ENCODE data around the gene DHRSX.
"Not testable (repeated sequence)": the region's sequence is repeated elsewhere in the genome, so short reads cannot be mapped to it uniquely, and the experiment has no call there.

Gene DHRSX

GRCh38 chrX:2214138-2214823 lies 286.5 kb downstream of the DHRSX start:
- H3K4me1 ChIP-seq (ENCODE audit: control insufficient read depth, insufficient read depth, low read length); CTCF ChIA-PET; H3K9me3 ChIP-seq (ENCODE audit: control insufficient read depth, insufficient read depth, low read depth, low read length); H3K27ac ChIP-seq (ENCODE audit: extremely low read depth, low read depth, low read length); POLR2A ChIA-PET; H3K36me3 ChIP-seq (ENCODE audit: control insufficient read depth in 2 of 2, insufficient read depth in 1 of 2, low read length in 2 of 2); H3K4me3 ChIP-seq (ENCODE audit: low read depth, low read length): not testable (repeated sequence)
- TF ChIP-seq ZNF366 (tag by site-specific recombination; conservative IDR thresholded peaks at IDR 0.05), result peak; percentile 36; the same call in 1 of the 2 replicates
- TF ChIP-seq PRDM1 (tag by site-specific recombination; IDR thresholded peaks at IDR 0.05), result peak; percentile 75

GRCh38 chrX:2211667-2212066 lies 289.1 kb downstream of the DHRSX start:
- H3K36me3 ChIP-seq (ENCODE audit: control insufficient read depth in 2 of 2, insufficient read depth in 1 of 2, low read length in 2 of 2); H3K4me1 ChIP-seq (ENCODE audit: control insufficient read depth, insufficient read depth, low read length); H3K4me3 ChIP-seq (ENCODE audit: low read depth, low read length); CTCF ChIA-PET; POLR2A ChIA-PET; H3K27ac ChIP-seq (ENCODE audit: extremely low read depth, low read depth, low read length); H3K9me3 ChIP-seq (ENCODE audit: control insufficient read depth, insufficient read depth, low read depth, low read length): not testable (repeated sequence)

GRCh38 chrX:2193273-2193592 lies 307.5 kb downstream of the DHRSX start:
- H3K27ac ChIP-seq (ENCODE audit: extremely low read depth, low read depth, low read length), result no peak overlapping the region
- ChIA-PET POLR2A (no interaction called here), CTCF (no interaction called here)
- no peak overlapping the region for H3K4me3 ChIP-seq (ENCODE audit: low read depth, low read length)
- H3K36me3 ChIP-seq (ENCODE audit: control insufficient read depth in 2 of 2, insufficient read depth in 1 of 2, low read length in 2 of 2), result no peaks in the 10 kb centered on the region
- TF ChIP-seq PRDM4 (tag by site-specific recombination; IDR thresholded peaks at IDR 0.05), result no peak
- no peak for TF ChIP-seq ZNF701 (tag by site-specific recombination; IDR thresholded peaks at IDR 0.05)
- no peak for TF ChIP-seq ZNF585B (tag by site-specific recombination; IDR thresholded peaks at IDR 0.05)
- peak; percentile 29; the same call in 1 of the 2 replicates for TF ChIP-seq ZNF366 (tag by site-specific recombination; conservative IDR thresholded peaks at IDR 0.05)
- no peak for TF ChIP-seq ZBTB6 (tag by site-specific recombination; IDR thresholded peaks at IDR 0.05)
- no peak for TF ChIP-seq ZNF561 (tag by site-specific recombination; IDR thresholded peaks at IDR 0.05; ENCODE audit: borderline replicate concordance)
- no peak for TF ChIP-seq ZNF596 (tag by site-specific recombination; IDR thresholded peaks at IDR 0.05)
- TF ChIP-seq ZBTB17 (tag by site-specific recombination; IDR thresholded peaks at IDR 0.05), result peak; percentile 94
- no peak for TF ChIP-seq ATF2 (tag by site-specific recombination; IDR thresholded peaks at IDR 0.05; ENCODE audit: low read depth)
- H3K9me3 ChIP-seq (ENCODE audit: control insufficient read depth, insufficient read depth, low read depth, low read length), result no peaks in the 10 kb centered on the region
- no peaks in the 10 kb centered on the region for H3K4me1 ChIP-seq (ENCODE audit: control insufficient read depth, insufficient read depth, low read length)

- Histone ChIP-seq H3K9me3 (ENCODE audit: control insufficient read depth, insufficient read depth, low read depth, low read length) (no peaks in the 10 kb centered on the region), H3K4me3 (ENCODE audit: low read depth, low read length) (no peak overlapping the region), H3K27ac (ENCODE audit: extremely low read depth, low read depth, low read length) (no peak overlapping the region), H3K4me1 (ENCODE audit: control insufficient read depth, insufficient read depth, low read length) (no peaks in the 10 kb centered on the region), H3K36me3 (ENCODE audit: control insufficient read depth in 2 of 2, insufficient read depth in 1 of 2, low read length in 2 of 2) (no peaks in the 10 kb centered on the region)
- POLR2A ChIA-PET, result no interaction called here
- CTCF ChIA-PET, result no interaction called here
- TF ChIP-seq ZBTB44 (tag by site-specific recombination; IDR thresholded peaks at IDR 0.05), result no peak
- no peak for TF ChIP-seq ZNF169 (tag by site-specific recombination; IDR thresholded peaks at IDR 0.05)
- no peak for TF ChIP-seq ZNF274 (IDR thresholded peaks at IDR 0.05; ENCODE audit: low read length)
- TF ChIP-seq ZNF274 (tag by site-specific recombination; IDR thresholded peaks at IDR 0.05; ENCODE audit: borderline replicate concordance), result no peak
- no peak for TF ChIP-seq FEZF1 (tag by site-specific recombination; IDR thresholded peaks at IDR 0.05)
- TF ChIP-seq GLI2 (tag by site-specific recombination; IDR thresholded peaks at IDR 0.05; ENCODE audit: borderline replicate concordance, low read depth), result no peak
- no peak for TF ChIP-seq ZNF10 (tag by site-specific recombination; IDR thresholded peaks at IDR 0.05)
Measured at GRCh38 chrX:2192584-2193272, 308.0 kb downstream of the DHRSX start.

All from HEK293 (cell line).